ENCODE results near the gene SLX1A. TPM values are rescaled to one million over a fixed set of nuclear protein-coding genes. Genes with fewer than 3 reads are reported as not detected.

SLX1A gene
- total RNA-seq, 1 donor from 2014 or later: 77.0 TPM

- H3K36me3 Mint-ChIP-seq (ENCODE audit: low read depth): no peaks in the 10 kb centered on the region
- CTCF ChIA-PET: no interaction called here
Observed at GRCh38 chr16:30149250-30149930, 44.3 kb upstream of the SLX1A start.

GRCh38 chr16:30151091-30151490 lies 42.6 kb upstream of the SLX1A start:
- Mint-ChIP-seq H3K9me3 (peaks cover 2% of the 10 kb centered on the region), H3K4me1 (peaks cover 5% of the 10 kb centered on the region), H3K4me3 (no peak overlapping the region), H3K27me3 (no peaks in the 10 kb centered on the region), H3K27ac (no peak overlapping the region), H3K36me3 (ENCODE audit: low read depth) (no peaks in the 10 kb centered on the region)
- ATAC-seq (ENCODE audit: low read depth) (no peak), DNase-seq (no peak)
- no peak for TF ChIP-seq CTCF (IDR thresholded peaks at IDR 0.05)
- ChIA-PET CTCF (no interaction called here), POLR2A (no interaction called here)
- intact Hi-C loops (cut with micrococcal nuclease): no loop called here

More at GRCh38 chr16:30149250-30149930, 44.3 kb upstream of the SLX1A start:
- peaks cover 5% of the 10 kb centered on the region for H3K4me1 Mint-ChIP-seq
- no peak for DNase-seq
- H3K27me3 Mint-ChIP-seq: no peaks in the 10 kb centered on the region
- no peak for TF ChIP-seq CTCF (IDR thresholded peaks at IDR 0.05)
- intact Hi-C loops (cut with micrococcal nuclease): no loop called here
- ATAC-seq (ENCODE audit: low read depth): no peak
- H3K4me3 Mint-ChIP-seq: no peak overlapping the region
- POLR2A ChIA-PET: no interaction called here
- peaks cover 2% of the 10 kb centered on the region for H3K9me3 Mint-ChIP-seq
- H3K27ac Mint-ChIP-seq: no peak overlapping the region

GRCh38 chr16:30152517-30152916 lies 41.2 kb upstream of the SLX1A start:
- CTCF ChIA-PET: no interaction called here
- Mint-ChIP-seq H3K27ac (no peak overlapping the region), H3K9me3 (peaks cover 2% of the 10 kb centered on the region), H3K4me3 (no peak overlapping the region), H3K27me3 (no peaks in the 10 kb centered on the region), H3K36me3 (ENCODE audit: low read depth) (no peaks in the 10 kb centered on the region), H3K4me1 (peaks cover 5% of the 10 kb centered on the region)
- POLR2A ChIA-PET: interaction anchor here (0.7 kb wide), 1 partner anchor 11 kb away, joined by 3 read pairs; no protein-coding TSS in a partner anchor
- intact Hi-C loops (cut with micrococcal nuclease): no loop called here
- no peak for TF ChIP-seq CTCF (IDR thresholded peaks at IDR 0.05)
- DNase-seq: no peak
- ATAC-seq (ENCODE audit: low read depth): no peak

- no peaks in the 10 kb centered on the region for H3K9me3 Mint-ChIP-seq
- no peak for TF ChIP-seq CTCF (IDR thresholded peaks at IDR 0.05)
- DNase-seq (no peak), ATAC-seq (ENCODE audit: low read depth) (no peak)
- CTCF ChIA-PET: no interaction called here
- intact Hi-C loops (cut with micrococcal nuclease): no loop called here
- H3K27ac Mint-ChIP-seq: no peak overlapping the region
- H3K27me3 Mint-ChIP-seq: no peaks in the 10 kb centered on the region
- no peak overlapping the region for H3K4me3 Mint-ChIP-seq
- POLR2A ChIA-PET: interaction anchor here (0.6 kb wide), 1 partner anchor 442 kb away, joined by 3 read pairs; no protein-coding TSS in a partner anchor
- no peaks in the 10 kb centered on the region for H3K36me3 Mint-ChIP-seq (ENCODE audit: low read depth)
- peaks cover 5% of the 10 kb centered on the region for H3K4me1 Mint-ChIP-seq
Observed at GRCh38 chr16:30155188-30155587, 38.5 kb upstream of the SLX1A start.

DNA sequence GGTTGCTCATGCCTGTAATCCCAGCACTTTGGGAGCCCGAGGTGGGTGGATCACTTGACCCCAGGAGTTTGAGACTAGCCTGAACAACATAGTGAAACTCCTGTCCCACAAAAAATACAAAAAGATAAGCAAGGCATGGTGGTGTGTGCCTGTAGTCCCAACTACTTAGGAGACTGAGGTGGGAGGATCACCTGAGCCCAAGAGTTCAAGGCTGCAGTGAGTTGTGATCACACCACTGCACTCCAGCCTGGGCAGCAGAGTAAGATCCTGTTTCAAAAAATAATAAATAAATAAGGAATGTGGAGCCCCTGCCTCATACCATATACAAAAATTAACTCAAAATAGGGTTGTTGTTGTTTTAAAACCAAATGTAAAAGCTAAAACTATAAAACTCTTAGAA lies 36.5 kb upstream of the SLX1A start:
- H3K9me3 Mint-ChIP-seq: no peaks in the 10 kb centered on the region
- no peaks in the 10 kb centered on the region for H3K4me1 Mint-ChIP-seq
- H3K27ac Mint-ChIP-seq: no peak overlapping the region
- H3K4me3 Mint-ChIP-seq: no peak overlapping the region
- intact Hi-C loops (cut with micrococcal nuclease): no loop called here
- DNase-seq (no peak), ATAC-seq (ENCODE audit: low read depth) (no peak)
- H3K36me3 Mint-ChIP-seq (ENCODE audit: low read depth): no peaks in the 10 kb centered on the region
- CTCF ChIA-PET: no interaction called here
- POLR2A ChIA-PET: interaction anchor here (0.6 to 1.2 kb wide), 2 partner anchors 26 to 29 kb away, joined by 3 to 4 read pairs; partner anchors contain the start of gene CORO1A
- TF ChIP-seq CTCF (IDR thresholded peaks at IDR 0.05): no peak
- H3K27me3 Mint-ChIP-seq: no peaks in the 10 kb centered on the region
